Measurements from ENCODE around the gene COL27A1. TPM values are rescaled to one million over a fixed set of nuclear protein-coding genes. Genes with fewer than 3 reads are reported as not detected.

Gene COL27A1
- total and polyA plus RNA-seq, 2 experiments from 2014 or later, result 10.5 to 18.0 TPM

- H3K9me2 ChIP-seq (ENCODE audit: insufficient read depth), result no peaks in the 10 kb centered on the region
- no peak for ATAC-seq
- peaks cover 3% of the 10 kb centered on the region; the same call in 1 of the 3 replicates for H3K36me3 Mint-ChIP-seq (ENCODE audit: low read depth)
- H2AFZ ChIP-seq, result no peak overlapping the region
- H3F3A ChIP-seq (replicated peaks; ENCODE audit: low read depth), result no peaks in the 10 kb centered on the region
- H3K27me3 Mint-ChIP-seq (ENCODE audit: insufficient read depth, low read depth, poor library complexity), result peaks cover 22% of the 10 kb centered on the region
- no peaks in the 10 kb centered on the region for H3K79me2 ChIP-seq (replicated peaks; ENCODE audit: insufficient read depth)
- no peaks in the 10 kb centered on the region for H3K27me3 ChIP-seq (ENCODE audit: insufficient read depth)
- H3K36me3 ChIP-seq (ENCODE audit: insufficient read depth), result no peaks in the 10 kb centered on the region
- no peaks in the 10 kb centered on the region for H3K9me3 Mint-ChIP-seq
- no peak overlapping the region for H3K4me3 ChIP-seq
- no peak overlapping the region for H3K4me2 ChIP-seq
- H3K27ac ChIP-seq (ENCODE audit: low read depth), result no peak overlapping the region
- H4K20me1 ChIP-seq (replicated peaks; ENCODE audit: insufficient read depth), result no peaks in the 10 kb centered on the region; the same call in 1 of the 2 replicates
- no peaks in the 10 kb centered on the region for H3K4me1 ChIP-seq (ENCODE audit: insufficient read depth)
- peaks cover 23% of the 10 kb centered on the region for H3K4me1 Mint-ChIP-seq
- TF ChIP-seq EZH2phosphoT487 (IDR thresholded peaks at IDR 0.05; ENCODE audit: unreplicated experiment) (no peak), STAT1 (IDR thresholded peaks at IDR 0.05; ENCODE audit: unreplicated experiment) (no peak), ETS1 (IDR thresholded peaks at IDR 0.05) (no peak), CTCF (conservative IDR thresholded peaks at IDR 0.05; ENCODE audit: low read depth in 2 of 2) (no peak), ZNF114 (CRISPR knock-in tag; IDR thresholded peaks at IDR 0.05) (no peak), JUNB (IDR thresholded peaks at IDR 0.05; ENCODE audit: unreplicated experiment) (no peak), ZNF331 (CRISPR knock-in tag; IDR thresholded peaks at IDR 0.05; ENCODE audit: low read depth) (no peak), ZNF462 (CRISPR knock-in tag; IDR thresholded peaks at IDR 0.05) (no peak), CREB1 (CRISPR knock-in tag; IDR thresholded peaks at IDR 0.05; ENCODE audit: low read depth) (no peak), NANOG (IDR thresholded peaks at IDR 0.05; ENCODE audit: borderline replicate concordance) (no peak), REST (IDR thresholded peaks at IDR 0.05; ENCODE audit: unreplicated experiment) (no peak), EZH2 (IDR thresholded peaks at IDR 0.05; ENCODE audit: low read depth, unreplicated experiment) (no peak)
- H3K27ac Mint-ChIP-seq, result no peak overlapping the region
- no peak overlapping the region for H3K4me3 Mint-ChIP-seq
- no peak for DNase-seq (ENCODE audit: low spot score)
These were observed 54.8 kb downstream of the COL27A1 start for GRCh38 chr9:114210136-114210535.

Data from GM23338 (cell line).